Measurements from ENCODE around the gene SKI. TPM values are rescaled to one million over a fixed set of nuclear protein-coding genes. Genes with fewer than 3 reads are reported as not detected.
A peak's percentile ranks its signal among the peaks of the same experiment; 100 is the strongest.

Gene SKI
- polyA plus RNA-seq, 6 donors from 2014 or later, result 0.26 to 1.3 (median 0.52) TPM; not detected in 1

- H3K4me3 Mint-ChIP-seq, result peak overlapping the region; percentile 77 to 96 (median 93)
- no peaks in the 10 kb centered on the region for H3K9me3 Mint-ChIP-seq
- no peak for DNase-seq
- no peak for ATAC-seq (ENCODE audit: low read depth in 2 of 2)
- peaks cover 0 to 10% of the 10 kb centered on the region in 2 donors for H3K36me3 Mint-ChIP-seq
- H3K4me1 Mint-ChIP-seq, result peaks cover 19 to 50% (median 46%) of the 10 kb centered on the region in 3 donors
- peak overlapping the region; percentile 99 to 100 (median 100) for H3K27ac Mint-ChIP-seq
- no peaks in the 10 kb centered on the region for H3K27me3 Mint-ChIP-seq
Observed at GRCh38 chr1:2301607-2302291, 73.6 kb downstream of the SKI start.

- no peak for DNase-seq
- Mint-ChIP-seq H3K4me1 (peaks cover 19 to 47% (median 46%) of the 10 kb centered on the region in 3 donors), H3K27ac (peak overlapping the region; percentile 99 to 100 (median 100)), H3K9me3 (no peaks in the 10 kb centered on the region), H3K36me3 (peaks cover 0 to 12% of the 10 kb centered on the region in 2 donors), H3K27me3 (no peaks in the 10 kb centered on the region), H3K4me3 (peak overlapping the region in 7 of 8 donors; percentile 3 to 96 (median 39))
- no peak for ATAC-seq (ENCODE audit: low read depth in 2 of 2)
Observed at GRCh38 chr1:2302292-2302925, 74.3 kb downstream of the SKI start.

- ATAC-seq (ENCODE audit: low read depth in 2 of 2), result no peak
- Mint-ChIP-seq H3K27ac (peak overlapping the region; percentile 88 to 100 (median 98)), H3K9me3 (no peaks in the 10 kb centered on the region), H3K27me3 (no peaks in the 10 kb centered on the region), H3K4me3 (peak overlapping the region in 7 of 8 donors; percentile 3 to 39 (median 24)), H3K36me3 (peaks cover 7 to 20% of the 10 kb centered on the region in 2 donors), H3K4me1 (peaks cover 24 to 53% (median 40%) of the 10 kb centered on the region in 3 donors)
- no peak for DNase-seq
Observed at GRCh38 chr1:2303016-2303775, 75.1 kb downstream of the SKI start.

- Mint-ChIP-seq H3K4me3 (no peak overlapping the region), H3K4me1 (peaks cover 21 to 47% (median 36%) of the 10 kb centered on the region in 3 donors), H3K36me3 (peaks cover 12 to 21% of the 10 kb centered on the region in 2 donors), H3K9me3 (no peaks in the 10 kb centered on the region), H3K27ac (peak overlapping the region in 3 of 6 donors; percentile 82 to 99 (median 91)), H3K27me3 (no peaks in the 10 kb centered on the region)
- ATAC-seq (ENCODE audit: low read depth in 2 of 2) (no peak), DNase-seq (no peak)
Observed at GRCh38 chr1:2303781-2304180, 75.7 kb downstream of the SKI start.

- H3K27ac Mint-ChIP-seq, result peak overlapping the region in 3 of 6 donors; percentile 11 to 99 (median 91)
- H3K36me3 Mint-ChIP-seq, result peaks cover 12 to 21% of the 10 kb centered on the region in 2 donors
- no peak for ATAC-seq (ENCODE audit: low read depth in 2 of 2)
- H3K4me3 Mint-ChIP-seq, result no peak overlapping the region
- no peaks in the 10 kb centered on the region for H3K27me3 Mint-ChIP-seq
- peaks cover 19 to 42% (median 31%) of the 10 kb centered on the region in 3 donors for H3K4me1 Mint-ChIP-seq
- H3K9me3 Mint-ChIP-seq, result no peaks in the 10 kb centered on the region
- no peak for DNase-seq
Observed at GRCh38 chr1:2304282-2304681, 76.2 kb downstream of the SKI start.

- H3K27me3 Mint-ChIP-seq, result no peaks in the 10 kb centered on the region
- peaks cover 17 to 36% (median 23%) of the 10 kb centered on the region in 3 donors for H3K4me1 Mint-ChIP-seq
- DNase-seq (no peak), ATAC-seq (ENCODE audit: low read depth in 2 of 2) (no peak)
- peak overlapping the region in 2 of 6 donors; percentile 66 to 79 for H3K27ac Mint-ChIP-seq
- H3K4me3 Mint-ChIP-seq, result no peak overlapping the region
- H3K9me3 Mint-ChIP-seq, result no peaks in the 10 kb centered on the region
- H3K36me3 Mint-ChIP-seq, result peaks cover 12 to 21% of the 10 kb centered on the region in 2 donors
Observed at GRCh38 chr1:2304921-2305681, 77.0 kb downstream of the SKI start.

- no peaks in the 10 kb centered on the region for H3K27me3 Mint-ChIP-seq
- H3K36me3 Mint-ChIP-seq, result peaks cover 12 to 21% of the 10 kb centered on the region in 2 donors
- DNase-seq (no peak), ATAC-seq (ENCODE audit: low read depth in 2 of 2) (no peak)
- H3K9me3 Mint-ChIP-seq, result no peaks in the 10 kb centered on the region
- H3K4me3 Mint-ChIP-seq, result peak overlapping the region in 1 of 8 donors; percentile 62
- peaks cover 19 to 27% (median 19%) of the 10 kb centered on the region in 3 donors for H3K4me1 Mint-ChIP-seq
- peak overlapping the region in 2 of 6 donors; percentile 47 to 66 for H3K27ac Mint-ChIP-seq
Observed at GRCh38 chr1:2306151-2306978, 78.2 kb downstream of the SKI start.

- H3K27ac Mint-ChIP-seq, result peak overlapping the region in 1 of 6 donors; percentile 82
- peaks cover 12 to 21% of the 10 kb centered on the region in 2 donors for H3K36me3 Mint-ChIP-seq
- H3K4me3 Mint-ChIP-seq, result peak overlapping the region in 1 of 8 donors; percentile 62
- no peaks in the 10 kb centered on the region for H3K27me3 Mint-ChIP-seq
- DNase-seq (no peak), ATAC-seq (ENCODE audit: low read depth in 2 of 2) (no peak)
- peaks cover 13 to 24% (median 20%) of the 10 kb centered on the region in 3 donors for H3K4me1 Mint-ChIP-seq
- no peaks in the 10 kb centered on the region for H3K9me3 Mint-ChIP-seq
Observed at GRCh38 chr1:2307064-2307605, 79.0 kb downstream of the SKI start.

GRCh38 chr1:2307972-2308371 lies 79.9 kb downstream of the SKI start:
- peak overlapping the region in 4 of 6 donors; percentile 18 to 82 (median 62) for H3K27ac Mint-ChIP-seq
- H3K9me3 Mint-ChIP-seq, result no peaks in the 10 kb centered on the region
- DNase-seq, result no peak
- peak overlapping the region in 2 of 8 donors; percentile 6 to 18 for H3K4me3 Mint-ChIP-seq
- no peaks in the 10 kb centered on the region for H3K27me3 Mint-ChIP-seq
- no peak for ATAC-seq (ENCODE audit: low read depth in 2 of 2)
- H3K36me3 Mint-ChIP-seq, result peaks cover 12 to 21% of the 10 kb centered on the region in 2 donors
- peaks cover 18 to 25% (median 19%) of the 10 kb centered on the region in 3 donors for H3K4me1 Mint-ChIP-seq

GRCh38 chr1:2308844-2309243 lies 80.7 kb downstream of the SKI start:
- Mint-ChIP-seq H3K36me3 (peaks cover 12 to 21% of the 10 kb centered on the region in 2 donors), H3K27me3 (no peaks in the 10 kb centered on the region), H3K27ac (peak overlapping the region in 3 of 6 donors; percentile 44 to 86 (median 82)), H3K4me1 (peaks cover 21 to 29% (median 26%) of the 10 kb centered on the region in 3 donors), H3K9me3 (no peaks in the 10 kb centered on the region), H3K4me3 (peak overlapping the region in 1 of 8 donors; percentile 3)
- ATAC-seq (ENCODE audit: low read depth in 2 of 2) (no peak), DNase-seq (no peak)

GRCh38 chr1:2310332-2311183 lies 82.4 kb downstream of the SKI start:
- peak overlapping the region in 1 of 8 donors; percentile 23 for H3K4me3 Mint-ChIP-seq
- H3K27me3 Mint-ChIP-seq, result no peaks in the 10 kb centered on the region
- DNase-seq (no peak), ATAC-seq (ENCODE audit: low read depth in 2 of 2) (no peak)
- peak overlapping the region in 5 of 6 donors; percentile 64 to 97 (median 93) for H3K27ac Mint-ChIP-seq
- peaks cover 22 to 33% (median 27%) of the 10 kb centered on the region in 3 donors for H3K4me1 Mint-ChIP-seq
- no peaks in the 10 kb centered on the region for H3K9me3 Mint-ChIP-seq
- H3K36me3 Mint-ChIP-seq, result peaks cover 12 to 17% of the 10 kb centered on the region in 2 donors
